ENCODE data around the gene TAMALIN.
"Not testable (repeated sequence)": the region's sequence is repeated elsewhere in the genome, so short reads cannot be mapped to it uniquely, and the experiment has no call there.

TAMALIN gene

DNA sequence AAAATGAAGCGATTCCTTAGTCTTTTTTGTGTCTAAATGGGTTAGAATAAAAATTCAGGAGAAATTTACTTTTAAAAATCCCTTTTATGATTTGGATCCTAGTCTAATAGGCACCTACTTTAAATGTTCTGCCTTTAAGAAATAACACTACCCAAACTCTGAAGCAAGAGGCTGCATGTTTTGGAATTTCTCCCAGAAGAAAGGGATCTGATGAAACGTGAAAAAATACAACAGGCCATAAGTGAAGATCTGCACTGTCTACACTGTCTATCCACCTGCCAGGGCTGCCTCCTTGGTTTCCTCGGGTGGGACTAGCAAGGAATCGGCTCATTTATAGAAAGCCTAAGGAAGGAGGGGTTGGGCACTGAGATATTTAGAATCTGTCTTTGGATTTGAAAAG is 33.2 kb upstream of the TAMALIN start:
- no peak overlapping the region for H3K4me3 ChIP-seq (ENCODE audit: low read depth, low read length)
- TF ChIP-seq, protein P1, sequence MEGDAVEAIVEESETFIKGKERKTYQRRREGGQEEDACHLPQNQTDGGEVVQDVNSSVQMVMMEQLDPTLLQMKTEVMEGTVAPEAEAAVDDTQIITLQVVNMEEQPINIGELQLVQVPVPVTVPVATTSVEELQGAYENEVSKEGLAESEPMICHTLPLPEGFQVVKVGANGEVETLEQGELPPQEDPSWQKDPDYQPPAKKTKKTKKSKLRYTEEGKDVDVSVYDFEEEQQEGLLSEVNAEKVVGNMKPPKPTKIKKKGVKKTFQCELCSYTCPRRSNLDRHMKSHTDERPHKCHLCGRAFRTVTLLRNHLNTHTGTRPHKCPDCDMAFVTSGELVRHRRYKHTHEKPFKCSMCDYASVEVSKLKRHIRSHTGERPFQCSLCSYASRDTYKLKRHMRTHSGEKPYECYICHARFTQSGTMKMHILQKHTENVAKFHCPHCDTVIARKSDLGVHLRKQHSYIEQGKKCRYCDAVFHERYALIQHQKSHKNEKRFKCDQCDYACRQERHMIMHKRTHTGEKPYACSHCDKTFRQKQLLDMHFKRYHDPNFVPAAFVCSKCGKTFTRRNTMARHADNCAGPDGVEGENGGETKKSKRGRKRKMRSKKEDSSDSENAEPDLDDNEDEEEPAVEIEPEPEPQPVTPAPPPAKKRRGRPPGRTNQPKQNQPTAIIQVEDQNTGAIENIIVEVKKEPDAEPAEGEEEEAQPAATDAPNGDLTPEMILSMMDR (IDR thresholded peaks at IDR 0.05; ENCODE audit: borderline replicate concordance, insufficient read depth, low read depth, low read length), result no peak

GRCh38 chr12:51974646-51975045 is 32.1 kb upstream of the TAMALIN start:
- TF ChIP-seq, protein P1 (IDR thresholded peaks at IDR 0.05; ENCODE audit: borderline replicate concordance, insufficient read depth, low read depth, low read length), result no peak
- no peak overlapping the region for H3K4me3 ChIP-seq (ENCODE audit: low read depth, low read length)

DNA sequence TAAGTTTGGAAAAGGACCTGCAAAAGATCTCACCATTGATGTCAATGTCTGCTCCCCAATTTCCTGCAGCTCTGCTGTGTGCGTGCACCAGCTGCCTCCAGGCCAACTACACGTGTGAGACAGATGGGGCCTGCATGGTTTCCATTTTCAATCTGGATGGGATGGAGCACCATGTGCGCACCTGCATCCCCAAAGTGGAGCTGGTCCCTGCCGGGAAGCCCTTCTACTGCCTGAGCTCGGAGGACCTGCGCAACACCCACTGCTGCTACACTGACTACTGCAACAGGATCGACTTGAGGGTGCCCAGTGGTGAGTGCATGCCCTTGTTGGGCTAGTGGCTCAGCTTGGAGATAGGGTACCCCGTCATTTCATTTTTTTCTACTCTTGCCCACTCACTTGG is 31.6 kb upstream of the TAMALIN start:
- H3K4me3 ChIP-seq (ENCODE audit: low read depth, low read length), result no peak overlapping the region
- TF ChIP-seq, protein P1 (IDR thresholded peaks at IDR 0.05; ENCODE audit: borderline replicate concordance, insufficient read depth, low read depth, low read length), result no peak

DNA sequence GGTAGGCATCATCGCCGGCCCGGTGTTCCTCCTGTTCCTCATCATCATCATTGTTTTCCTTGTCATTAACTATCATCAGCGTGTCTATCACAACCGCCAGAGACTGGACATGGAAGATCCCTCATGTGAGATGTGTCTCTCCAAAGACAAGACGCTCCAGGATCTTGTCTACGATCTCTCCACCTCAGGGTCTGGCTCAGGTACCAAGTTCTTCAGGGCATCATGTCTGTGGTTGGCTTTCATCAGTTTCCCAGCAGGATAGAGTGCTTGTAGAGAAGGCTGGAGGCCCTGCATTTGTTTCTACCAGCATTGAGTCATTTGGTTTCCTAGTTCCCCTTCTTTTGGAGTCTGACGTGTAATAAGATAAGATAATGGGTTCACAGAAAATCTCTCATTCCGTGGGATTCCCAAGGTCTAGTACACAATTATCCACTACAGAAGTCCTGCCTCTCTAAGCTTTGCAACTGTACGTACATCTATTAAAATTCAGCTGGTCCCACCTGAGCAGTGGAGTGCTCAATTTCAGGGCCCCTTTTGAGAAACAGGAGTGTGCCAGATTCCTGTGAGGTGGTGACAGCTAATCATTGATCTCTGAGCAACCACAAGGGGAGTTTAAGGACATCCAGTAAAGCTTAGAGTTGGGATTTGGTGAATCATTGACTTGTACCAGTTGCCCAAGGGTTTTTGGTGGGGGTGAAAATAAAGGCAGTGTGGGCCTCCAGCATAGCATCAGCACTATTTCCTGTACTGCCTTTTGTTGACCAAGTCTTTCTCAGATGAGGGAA is 30.2 kb upstream of the TAMALIN start:
- TF ChIP-seq, protein P1 (IDR thresholded peaks at IDR 0.05; ENCODE audit: borderline replicate concordance, insufficient read depth, low read depth, low read length), result no peak
- no peak overlapping the region for H3K4me3 ChIP-seq (ENCODE audit: low read depth, low read length)

DNA sequence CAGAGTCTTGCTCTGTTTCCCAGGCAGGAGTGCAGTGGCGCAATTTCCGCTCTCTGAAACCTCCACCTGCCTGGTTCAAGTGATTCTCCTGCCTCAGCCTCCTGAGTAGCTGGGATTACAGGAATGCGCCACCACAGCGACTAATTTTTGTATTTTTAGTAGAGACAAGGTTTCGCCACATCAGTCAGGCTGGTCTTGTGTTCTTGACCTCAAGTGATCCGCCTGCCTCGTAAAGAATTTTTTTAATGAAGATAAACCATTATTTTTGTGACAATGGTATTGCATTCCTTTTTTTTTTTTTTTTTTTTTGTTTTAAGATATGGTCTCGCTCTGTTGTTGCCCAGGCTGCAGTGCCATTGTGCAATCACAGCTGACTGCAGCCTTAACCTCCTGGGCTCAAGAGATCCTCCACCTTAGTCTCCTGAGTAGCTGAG is 29.4 kb upstream of the TAMALIN start:
- no peak overlapping the region for H3K4me3 ChIP-seq (ENCODE audit: low read depth, low read length)
- TF ChIP-seq, protein P1 (IDR thresholded peaks at IDR 0.05; ENCODE audit: borderline replicate concordance, insufficient read depth, low read depth, low read length), result no peak

- not testable (repeated sequence) for H3K4me3 ChIP-seq (ENCODE audit: low read depth, low read length)
Measured at GRCh38 chr12:51979306-51979705, 27.4 kb upstream of the TAMALIN start.

DNA sequence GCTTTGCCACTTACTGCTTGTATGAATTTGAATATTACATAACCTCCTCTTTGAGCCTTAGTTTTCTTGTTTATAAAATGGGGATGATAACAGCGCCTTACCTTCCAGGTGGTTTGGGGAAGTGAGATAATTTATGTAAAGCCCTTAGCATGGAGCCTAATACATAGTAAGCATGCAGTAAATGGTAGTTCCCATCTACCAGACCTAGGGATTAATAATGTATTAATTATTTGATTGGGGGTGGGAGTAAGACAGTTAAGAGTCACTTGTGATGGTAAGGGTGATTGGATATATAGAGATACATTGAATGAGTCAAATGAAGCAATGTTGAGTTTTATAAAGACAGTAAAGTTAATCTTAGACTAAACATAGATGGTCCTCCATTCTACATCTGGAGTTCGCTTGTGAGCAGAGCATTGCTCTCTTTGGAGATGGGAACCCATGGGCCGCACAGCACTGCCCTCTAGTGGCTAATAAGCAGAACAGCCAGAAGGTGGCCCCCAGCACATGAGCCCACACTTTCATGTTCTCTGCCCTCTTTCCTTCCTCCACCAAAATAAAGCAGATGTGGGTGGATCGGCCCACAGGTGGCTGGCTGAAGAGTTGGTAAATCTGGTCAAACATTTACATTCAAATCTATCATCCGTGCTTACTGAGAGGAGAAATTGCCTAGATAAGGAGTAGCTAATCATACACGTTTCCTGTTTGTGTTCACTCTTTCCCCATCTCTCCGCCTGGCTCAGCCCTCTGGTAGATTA is 26.5 kb upstream of the TAMALIN start:
- H3K4me3 ChIP-seq (ENCODE audit: low read depth, low read length), result no peak overlapping the region
- TF ChIP-seq, protein P1 (IDR thresholded peaks at IDR 0.05; ENCODE audit: borderline replicate concordance, insufficient read depth, low read depth, low read length), result peak; percentile 91
